ENCODE measurements around the gene CLINT1. TPM values are rescaled to one million over a fixed set of nuclear protein-coding genes. Genes with fewer than 3 reads are reported as not detected.

The CLINT1 gene
- total RNA-seq, 2 donors from 2014 or later, result 76.3 to 83.6 TPM

DNA sequence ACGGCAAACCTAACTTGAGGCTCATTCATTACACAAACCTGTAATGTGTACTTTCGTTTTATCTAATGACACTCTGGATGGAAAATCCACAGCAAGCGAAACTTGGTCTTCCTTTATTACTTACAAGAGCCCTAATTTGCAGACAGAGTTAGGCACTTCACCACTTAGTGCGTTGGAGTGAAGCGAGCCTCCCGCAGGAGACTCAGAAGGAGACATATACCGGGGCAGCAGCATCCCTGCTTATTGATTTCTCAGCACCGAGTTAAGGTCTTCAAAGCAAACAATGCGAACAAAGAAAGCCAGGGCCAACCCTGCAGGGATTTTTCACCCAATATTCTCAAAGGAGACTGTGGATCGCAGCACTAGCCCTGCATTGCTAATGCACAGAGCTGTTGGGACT lies 86.8 kb downstream of the CLINT1 start:
- H3K4me3 ChIP-seq, result no peak overlapping the region
- TF ChIP-seq, protein P1, sequence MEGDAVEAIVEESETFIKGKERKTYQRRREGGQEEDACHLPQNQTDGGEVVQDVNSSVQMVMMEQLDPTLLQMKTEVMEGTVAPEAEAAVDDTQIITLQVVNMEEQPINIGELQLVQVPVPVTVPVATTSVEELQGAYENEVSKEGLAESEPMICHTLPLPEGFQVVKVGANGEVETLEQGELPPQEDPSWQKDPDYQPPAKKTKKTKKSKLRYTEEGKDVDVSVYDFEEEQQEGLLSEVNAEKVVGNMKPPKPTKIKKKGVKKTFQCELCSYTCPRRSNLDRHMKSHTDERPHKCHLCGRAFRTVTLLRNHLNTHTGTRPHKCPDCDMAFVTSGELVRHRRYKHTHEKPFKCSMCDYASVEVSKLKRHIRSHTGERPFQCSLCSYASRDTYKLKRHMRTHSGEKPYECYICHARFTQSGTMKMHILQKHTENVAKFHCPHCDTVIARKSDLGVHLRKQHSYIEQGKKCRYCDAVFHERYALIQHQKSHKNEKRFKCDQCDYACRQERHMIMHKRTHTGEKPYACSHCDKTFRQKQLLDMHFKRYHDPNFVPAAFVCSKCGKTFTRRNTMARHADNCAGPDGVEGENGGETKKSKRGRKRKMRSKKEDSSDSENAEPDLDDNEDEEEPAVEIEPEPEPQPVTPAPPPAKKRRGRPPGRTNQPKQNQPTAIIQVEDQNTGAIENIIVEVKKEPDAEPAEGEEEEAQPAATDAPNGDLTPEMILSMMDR (IDR thresholded peaks at IDR 0.05), result no peak
- no peaks in the 10 kb centered on the region for H3K9me3 ChIP-seq
- no peak overlapping the region for H3K27ac ChIP-seq
- peaks cover 0 to 6% of the 10 kb centered on the region in 2 donors for H3K4me1 ChIP-seq
- no peaks in the 10 kb centered on the region for H3K27me3 ChIP-seq
- no peak for DNase-seq (ENCODE audit: low spot score)
- no peaks in the 10 kb centered on the region for H3K36me3 ChIP-seq

DNA sequence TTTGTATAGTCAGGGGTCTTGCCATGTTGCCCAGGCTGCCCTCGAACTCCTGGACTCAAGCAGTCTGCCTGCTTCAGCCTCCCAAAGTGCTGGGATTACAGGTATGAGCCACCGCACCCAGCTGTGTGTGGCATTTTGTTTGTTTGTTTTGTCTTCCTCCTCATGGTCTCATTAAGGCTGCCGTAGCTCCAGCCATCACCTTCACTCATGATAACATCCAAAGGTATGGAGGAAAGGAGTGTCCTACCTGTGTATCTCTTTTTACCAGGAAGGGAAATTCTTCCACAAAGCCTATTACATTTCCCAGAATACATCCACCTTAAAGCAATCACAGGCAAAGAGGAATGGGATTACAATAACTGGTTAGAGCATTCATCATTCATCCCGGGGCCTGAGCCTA lies 88.3 kb downstream of the CLINT1 start:
- H3K27ac ChIP-seq, result no peak overlapping the region
- H3K27me3 ChIP-seq, result no peaks in the 10 kb centered on the region
- H3K4me3 ChIP-seq, result no peak overlapping the region
- TF ChIP-seq, protein P1 (IDR thresholded peaks at IDR 0.05), result no peak
- H3K9me3 ChIP-seq, result no peaks in the 10 kb centered on the region
- peaks cover 0 to 6% of the 10 kb centered on the region in 2 donors for H3K4me1 ChIP-seq
- H3K36me3 ChIP-seq, result no peaks in the 10 kb centered on the region
- no peak for DNase-seq (ENCODE audit: low spot score)

DNA sequence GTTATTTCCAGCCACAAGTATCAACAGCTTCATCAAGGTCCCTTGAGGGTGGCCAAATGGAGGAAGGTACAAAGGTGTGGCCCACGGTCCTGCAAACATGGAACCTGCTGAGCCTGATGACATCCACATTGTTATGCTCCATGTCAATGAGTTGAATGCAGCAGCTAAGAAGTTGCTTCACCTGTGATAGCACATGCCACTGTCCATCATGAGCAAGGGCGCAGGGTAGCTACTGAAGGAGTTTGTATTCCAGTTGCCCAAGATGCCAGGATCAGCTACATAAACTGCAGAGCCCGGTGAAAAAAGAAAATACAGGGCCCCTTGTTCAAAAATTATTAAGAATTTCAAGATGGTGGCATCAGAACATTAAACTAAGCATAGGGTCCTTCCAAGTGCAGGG lies 91.3 kb downstream of the CLINT1 start:
- Histone ChIP-seq H3K36me3 (no peaks in the 10 kb centered on the region), H3K9me3 (no peaks in the 10 kb centered on the region), H3K4me1 (peaks cover 0 to 6% of the 10 kb centered on the region in 2 donors), H3K27me3 (no peaks in the 10 kb centered on the region), H3K4me3 (no peak overlapping the region), H3K27ac (no peak overlapping the region)
- TF ChIP-seq, protein P1 (IDR thresholded peaks at IDR 0.05), result no peak
- no peak for DNase-seq (ENCODE audit: low spot score)

DNA sequence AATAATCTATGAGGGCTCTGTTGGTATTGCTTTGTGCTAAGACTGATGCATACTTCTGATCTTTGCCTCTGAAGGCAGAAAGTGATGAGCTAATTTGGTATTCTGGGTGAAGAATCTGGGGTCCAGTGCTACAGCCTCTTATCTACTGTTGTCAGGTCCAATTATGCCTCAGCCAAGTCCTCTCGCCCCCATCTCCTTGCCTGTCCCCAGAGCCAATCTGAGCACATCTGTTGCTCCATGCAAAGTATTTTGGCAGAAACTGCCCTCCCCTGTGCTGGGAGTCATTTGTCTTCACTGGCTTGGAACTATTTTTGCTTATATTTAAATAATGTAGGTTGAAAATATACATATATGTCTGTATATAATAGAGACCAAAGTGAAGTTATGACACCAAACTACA lies 92.0 kb downstream of the CLINT1 start:
- Histone ChIP-seq H3K27me3 (no peaks in the 10 kb centered on the region), H3K4me3 (no peak overlapping the region), H3K9me3 (no peaks in the 10 kb centered on the region), H3K36me3 (no peaks in the 10 kb centered on the region), H3K4me1 (peaks cover 0 to 6% of the 10 kb centered on the region in 2 donors), H3K27ac (no peak overlapping the region)
- no peak for DNase-seq (ENCODE audit: low spot score)
- TF ChIP-seq, protein P1 (IDR thresholded peaks at IDR 0.05), result no peak

DNA sequence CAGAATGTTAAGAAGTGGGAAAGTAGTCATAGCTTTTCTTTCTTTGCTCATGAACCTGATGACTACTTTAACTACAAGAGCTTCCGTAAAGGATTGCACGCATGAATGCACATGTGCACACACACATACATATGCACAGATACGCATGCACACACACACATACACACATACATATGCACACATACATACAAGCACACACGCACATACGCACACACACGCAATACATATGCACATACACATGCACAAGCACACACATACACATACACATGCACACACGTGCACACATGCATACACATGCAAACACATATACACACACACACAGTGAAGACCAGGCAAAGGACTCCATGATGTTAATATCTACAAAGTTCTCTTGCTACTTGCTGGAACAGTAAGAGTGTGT lies 92.5 kb downstream of the CLINT1 start:
- Histone ChIP-seq H3K27me3 (no peaks in the 10 kb centered on the region), H3K4me1 (peaks cover 0 to 6% of the 10 kb centered on the region in 2 donors), H3K36me3 (no peaks in the 10 kb centered on the region), H3K9me3 (no peaks in the 10 kb centered on the region), H3K27ac (no peak overlapping the region), H3K4me3 (no peak overlapping the region)
- TF ChIP-seq, protein P1 (IDR thresholded peaks at IDR 0.05), result no peak
- no peak for DNase-seq (ENCODE audit: low spot score)

DNA sequence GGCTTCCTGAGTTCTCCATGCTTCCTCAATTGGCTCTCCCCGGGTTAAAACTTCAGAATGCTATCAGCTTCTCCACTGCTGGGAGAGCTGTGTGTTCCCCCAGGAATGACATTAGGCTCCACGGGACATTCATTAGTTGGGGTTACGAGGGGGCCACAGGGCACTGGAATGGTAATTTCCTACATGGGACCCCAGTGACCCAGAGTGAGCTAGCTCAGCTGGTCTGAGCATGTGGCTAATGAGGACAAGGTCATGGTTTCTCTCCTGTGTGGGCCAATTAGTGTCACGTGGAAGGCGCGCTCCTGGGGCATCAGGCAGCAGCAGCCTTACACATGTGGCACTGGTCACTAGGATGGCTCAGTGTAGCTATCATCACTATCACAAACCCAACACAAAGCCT lies 94.4 kb downstream of the CLINT1 start:
- peaks cover 0 to 6% of the 10 kb centered on the region in 2 donors for H3K4me1 ChIP-seq
- TF ChIP-seq, protein P1 (IDR thresholded peaks at IDR 0.05), result no peak

More for the DNA sequence above, 94.4 kb downstream of the CLINT1 start:
- H3K27me3 ChIP-seq, result no peaks in the 10 kb centered on the region
- no peak overlapping the region for H3K4me3 ChIP-seq
- DNase-seq (ENCODE audit: low spot score), result no peak
- no peaks in the 10 kb centered on the region for H3K36me3 ChIP-seq
- no peak overlapping the region for H3K27ac ChIP-seq
- H3K9me3 ChIP-seq, result no peaks in the 10 kb centered on the region
